Measurements from ENCODE around the gene TOMM5.

Gene TOMM5

GRCh38 chr9:37592108-37592951 lies at the start of gene TOMM5:
TOMM5 (minus strand) TSS chr9:37592597; CDS start chr9:37592532, 65 bp downstream.
- peaks cover 8 to 15% of the 10 kb centered on the region in 2 donors for H3K4me1 ChIP-seq (ENCODE audit: control insufficient read depth in 1 of 2, insufficient read depth in 2 of 2, low read length in 2 of 2)
- H3K36me3 ChIP-seq (ENCODE audit: control insufficient read depth in 1 of 2, insufficient read depth in 2 of 2, low read length in 2 of 2), result peaks cover 10 to 11% of the 10 kb centered on the region in 2 donors
- H3K27me3 ChIP-seq (ENCODE audit: low read depth, low read length), result no peaks in the 10 kb centered on the region
- peak within 1 kb of the TSS; percentile 81 for H3K27ac ChIP-seq (ENCODE audit: low read length)
- no peaks in the 10 kb centered on the region for H3K9me3 ChIP-seq (ENCODE audit: control insufficient read depth in 1 of 2, low read length in 2 of 2)
- peak within 1 kb of the TSS; percentile 81 to 99 for H3K4me3 ChIP-seq (ENCODE audit: low read depth in 1 of 2, low read length in 2 of 2)

DNA sequence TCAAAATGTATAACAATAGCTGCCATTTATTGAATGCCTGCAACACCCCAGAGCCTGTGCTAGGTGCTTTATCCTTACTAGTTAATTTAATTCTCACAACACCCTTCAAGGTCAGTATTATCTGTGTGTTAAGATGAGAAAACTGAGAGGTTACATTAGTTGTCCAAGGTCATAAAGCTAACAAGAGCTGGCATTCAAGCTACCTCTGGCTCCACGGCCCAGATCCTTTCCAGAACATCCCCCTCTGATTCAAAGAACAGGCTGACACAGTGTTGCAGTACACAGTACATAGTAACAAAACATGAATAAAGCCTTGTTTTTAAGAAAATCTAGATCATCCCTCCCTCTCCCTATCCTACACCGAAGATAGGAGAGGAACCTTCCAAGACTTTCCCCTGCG lies 48.9 kb upstream of the TOMM5 start:
- Histone ChIP-seq H3K4me3 (ENCODE audit: low read depth in 1 of 2, low read length in 2 of 2) (no peak overlapping the region), H3K36me3 (ENCODE audit: control insufficient read depth in 1 of 2, insufficient read depth in 2 of 2, low read length in 2 of 2) (no peaks in the 10 kb centered on the region), H3K4me1 (ENCODE audit: control insufficient read depth in 1 of 2, insufficient read depth in 2 of 2, low read length in 2 of 2) (no peaks in the 10 kb centered on the region), H3K9me3 (ENCODE audit: control insufficient read depth in 1 of 2, low read length in 2 of 2) (no peaks in the 10 kb centered on the region), H3K27ac (ENCODE audit: low read length) (no peak overlapping the region), H3K27me3 (ENCODE audit: low read depth, low read length) (peaks cover 5% of the 10 kb centered on the region)

GRCh38 chr9:37640246-37640645 lies 47.8 kb upstream of the TOMM5 start:
- Histone ChIP-seq H3K4me1 (ENCODE audit: control insufficient read depth in 1 of 2, insufficient read depth in 2 of 2, low read length in 2 of 2) (no peaks in the 10 kb centered on the region), H3K9me3 (ENCODE audit: control insufficient read depth in 1 of 2, low read length in 2 of 2) (no peaks in the 10 kb centered on the region), H3K36me3 (ENCODE audit: control insufficient read depth in 1 of 2, insufficient read depth in 2 of 2, low read length in 2 of 2) (no peaks in the 10 kb centered on the region), H3K27me3 (ENCODE audit: low read depth, low read length) (peaks cover 5% of the 10 kb centered on the region), H3K4me3 (ENCODE audit: low read depth in 1 of 2, low read length in 2 of 2) (no peak overlapping the region), H3K27ac (ENCODE audit: low read length) (no peak overlapping the region)

DNA sequence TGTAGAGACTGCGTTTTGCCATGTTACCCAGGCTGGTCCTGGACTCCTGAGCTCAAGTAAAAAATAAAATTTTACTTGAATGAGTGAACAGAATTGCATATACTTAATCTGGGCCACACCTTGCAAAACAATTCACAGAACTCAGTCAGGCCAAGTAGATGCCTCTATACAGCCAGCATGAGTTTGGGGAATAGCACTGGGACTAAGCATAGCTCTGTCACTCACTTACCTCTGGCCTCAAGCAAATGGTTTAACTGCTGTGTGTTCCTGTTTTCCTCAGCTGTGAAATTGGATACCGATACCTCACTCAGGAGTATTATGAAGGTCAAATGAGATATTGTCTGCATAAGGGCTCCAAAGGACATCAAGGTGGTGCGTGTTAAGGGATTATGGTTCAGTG lies 47.4 kb upstream of the TOMM5 start:
- Histone ChIP-seq H3K27ac (ENCODE audit: low read length) (no peak overlapping the region), H3K36me3 (ENCODE audit: control insufficient read depth in 1 of 2, insufficient read depth in 2 of 2, low read length in 2 of 2) (no peaks in the 10 kb centered on the region), H3K9me3 (ENCODE audit: control insufficient read depth in 1 of 2, low read length in 2 of 2) (no peaks in the 10 kb centered on the region), H3K4me1 (ENCODE audit: control insufficient read depth in 1 of 2, insufficient read depth in 2 of 2, low read length in 2 of 2) (no peaks in the 10 kb centered on the region), H3K27me3 (ENCODE audit: low read depth, low read length) (peaks cover 5% of the 10 kb centered on the region), H3K4me3 (ENCODE audit: low read depth in 1 of 2, low read length in 2 of 2) (no peak overlapping the region)

DNA sequence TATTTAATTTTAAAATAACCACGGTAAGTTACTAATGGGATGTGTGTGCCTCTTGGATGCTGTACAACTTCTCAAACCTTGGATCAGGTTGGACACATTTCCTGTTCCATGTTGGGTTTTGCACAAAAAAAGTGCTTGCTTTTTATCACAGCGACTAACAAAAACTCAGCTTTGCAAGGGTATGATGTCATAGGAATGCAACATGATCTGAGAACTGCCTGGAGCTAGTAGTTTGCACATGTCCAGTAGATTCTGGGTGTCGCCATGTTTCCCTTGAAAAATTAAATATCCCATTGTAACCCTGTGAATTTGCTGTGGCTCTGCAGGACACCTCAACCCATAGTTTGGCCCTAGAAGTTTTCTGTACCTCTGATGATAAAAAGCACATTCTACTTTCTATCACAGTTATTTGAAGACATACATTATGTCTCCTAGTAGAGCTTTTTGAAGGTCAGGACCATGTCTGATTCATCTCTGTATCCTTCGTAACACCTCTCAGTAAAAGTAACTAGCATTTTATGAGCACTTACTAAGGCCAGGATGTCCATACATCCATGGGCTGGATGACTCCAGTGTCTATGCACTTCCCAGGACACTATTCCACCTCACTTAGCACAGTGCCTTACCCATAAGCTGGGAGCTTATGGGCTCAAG lies 46.8 kb upstream of the TOMM5 start:
- no peaks in the 10 kb centered on the region for H3K36me3 ChIP-seq (ENCODE audit: control insufficient read depth in 1 of 2, insufficient read depth in 2 of 2, low read length in 2 of 2)
- no peaks in the 10 kb centered on the region for H3K4me1 ChIP-seq (ENCODE audit: control insufficient read depth in 1 of 2, insufficient read depth in 2 of 2, low read length in 2 of 2)
- no peak overlapping the region for H3K27ac ChIP-seq (ENCODE audit: low read length)
- H3K27me3 ChIP-seq (ENCODE audit: low read depth, low read length), result no peaks in the 10 kb centered on the region
- H3K4me3 ChIP-seq (ENCODE audit: low read depth in 1 of 2, low read length in 2 of 2), result no peak overlapping the region
- H3K9me3 ChIP-seq (ENCODE audit: control insufficient read depth in 1 of 2, low read length in 2 of 2), result no peaks in the 10 kb centered on the region

DNA sequence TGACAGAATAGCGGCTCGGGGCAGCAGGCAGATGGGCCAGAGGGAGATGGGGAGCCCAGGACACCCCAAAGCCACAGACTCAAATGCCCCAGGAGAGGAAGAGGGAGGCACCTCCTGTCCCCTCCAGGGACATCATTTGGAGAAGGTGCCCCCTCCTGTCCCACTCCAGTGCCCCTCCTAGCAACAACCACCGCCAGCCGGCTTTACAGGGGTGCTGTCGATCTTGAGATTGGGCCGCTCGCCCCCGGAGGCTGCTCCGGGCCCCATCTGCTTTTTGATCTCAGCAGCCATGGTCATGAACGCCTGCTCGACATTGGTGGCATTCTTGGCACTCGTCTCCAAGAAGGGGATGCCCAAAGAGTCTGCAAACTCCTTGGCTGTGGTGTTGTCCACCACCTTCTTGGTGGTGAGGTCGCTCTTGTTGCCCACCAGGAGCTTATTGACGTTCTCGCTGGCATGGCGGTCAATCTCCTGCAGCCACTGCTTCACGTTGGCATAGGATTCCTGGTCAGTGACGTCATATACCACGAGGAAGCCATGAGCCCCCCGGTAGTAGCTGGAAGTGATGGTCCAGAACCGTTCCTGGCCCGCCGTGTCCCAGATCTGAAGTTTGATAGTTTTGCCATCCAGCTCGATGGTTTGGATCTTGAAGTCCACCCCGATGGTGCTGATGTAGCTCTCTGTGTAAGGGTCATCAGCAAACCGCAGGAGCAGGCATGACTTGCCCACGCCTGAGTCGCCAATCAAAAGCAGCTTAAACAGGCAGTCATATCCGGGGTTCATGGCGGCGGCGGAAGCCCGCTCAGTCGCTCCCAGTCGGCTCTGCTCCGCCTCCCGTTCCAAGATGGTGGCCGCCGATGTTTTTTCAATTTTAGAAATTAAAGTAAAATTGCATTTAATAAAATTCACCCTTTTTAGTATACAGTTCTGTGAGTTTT lies 44.4 kb upstream of the TOMM5 start:
- Histone ChIP-seq H3K36me3 (ENCODE audit: control insufficient read depth in 1 of 2, insufficient read depth in 2 of 2, low read length in 2 of 2) (no peaks in the 10 kb centered on the region), H3K9me3 (ENCODE audit: control insufficient read depth in 1 of 2, low read length in 2 of 2) (no peaks in the 10 kb centered on the region), H3K4me1 (ENCODE audit: control insufficient read depth in 1 of 2, insufficient read depth in 2 of 2, low read length in 2 of 2) (no peaks in the 10 kb centered on the region), H3K27ac (ENCODE audit: low read length) (no peak overlapping the region), H3K27me3 (ENCODE audit: low read depth, low read length) (no peaks in the 10 kb centered on the region), H3K4me3 (ENCODE audit: low read depth in 1 of 2, low read length in 2 of 2) (no peak overlapping the region)

DNA sequence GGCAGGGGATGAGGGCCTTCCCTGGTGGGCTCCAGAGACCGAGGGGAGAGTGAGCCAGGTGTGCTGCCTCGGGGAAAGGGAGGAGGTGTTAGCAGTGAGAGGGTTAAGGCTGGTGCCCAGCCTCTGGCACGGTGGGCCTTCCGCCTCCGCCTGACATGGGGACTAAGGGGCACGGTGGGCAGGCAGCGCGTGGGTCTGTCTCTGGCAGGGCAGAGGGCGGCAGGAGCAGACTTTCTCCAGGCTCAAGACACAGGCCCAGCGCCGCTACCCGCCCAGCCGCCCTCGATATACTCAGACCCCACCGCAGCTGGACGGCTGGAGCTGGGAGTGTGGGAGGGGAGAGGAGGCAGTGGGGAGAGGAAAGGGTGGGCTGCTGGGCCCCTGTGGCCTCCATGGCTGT lies 43.4 kb upstream of the TOMM5 start:
- H3K9me3 ChIP-seq (ENCODE audit: control insufficient read depth in 1 of 2, low read length in 2 of 2), result no peaks in the 10 kb centered on the region
- H3K4me1 ChIP-seq (ENCODE audit: control insufficient read depth in 1 of 2, insufficient read depth in 2 of 2, low read length in 2 of 2), result no peaks in the 10 kb centered on the region
- no peak overlapping the region for H3K27ac ChIP-seq (ENCODE audit: low read length)
- no peaks in the 10 kb centered on the region for H3K36me3 ChIP-seq (ENCODE audit: control insufficient read depth in 1 of 2, insufficient read depth in 2 of 2, low read length in 2 of 2)
- no peaks in the 10 kb centered on the region for H3K27me3 ChIP-seq (ENCODE audit: low read depth, low read length)
- no peak overlapping the region for H3K4me3 ChIP-seq (ENCODE audit: low read depth in 1 of 2, low read length in 2 of 2)

GRCh38 chr9:37632479-37632878 lies 40.1 kb upstream of the TOMM5 start:
- Histone ChIP-seq H3K27me3 (ENCODE audit: low read depth, low read length) (no peaks in the 10 kb centered on the region), H3K9me3 (ENCODE audit: control insufficient read depth in 1 of 2, low read length in 2 of 2) (no peaks in the 10 kb centered on the region), H3K36me3 (ENCODE audit: control insufficient read depth in 1 of 2, insufficient read depth in 2 of 2, low read length in 2 of 2) (no peaks in the 10 kb centered on the region), H3K4me3 (ENCODE audit: low read depth in 1 of 2, low read length in 2 of 2) (no peak overlapping the region), H3K4me1 (ENCODE audit: control insufficient read depth in 1 of 2, insufficient read depth in 2 of 2, low read length in 2 of 2) (no peaks in the 10 kb centered on the region), H3K27ac (ENCODE audit: low read length) (no peak overlapping the region)

GRCh38 chr9:37626708-37627292 lies 34.4 kb upstream of the TOMM5 start:
- Histone ChIP-seq H3K27me3 (ENCODE audit: low read depth, low read length) (no peaks in the 10 kb centered on the region), H3K4me1 (ENCODE audit: control insufficient read depth in 1 of 2, insufficient read depth in 2 of 2, low read length in 2 of 2) (no peaks in the 10 kb centered on the region), H3K4me3 (ENCODE audit: low read depth in 1 of 2, low read length in 2 of 2) (no peak overlapping the region), H3K27ac (ENCODE audit: low read length) (no peak overlapping the region), H3K36me3 (ENCODE audit: control insufficient read depth in 1 of 2, insufficient read depth in 2 of 2, low read length in 2 of 2) (no peaks in the 10 kb centered on the region), H3K9me3 (ENCODE audit: control insufficient read depth in 1 of 2, low read length in 2 of 2) (no peaks in the 10 kb centered on the region)

GRCh38 chr9:37625758-37626147 lies 33.4 kb upstream of the TOMM5 start:
- no peaks in the 10 kb centered on the region for H3K27me3 ChIP-seq (ENCODE audit: low read depth, low read length)
- no peak overlapping the region for H3K4me3 ChIP-seq (ENCODE audit: low read depth in 1 of 2, low read length in 2 of 2)
- H3K4me1 ChIP-seq (ENCODE audit: control insufficient read depth in 1 of 2, insufficient read depth in 2 of 2, low read length in 2 of 2), result no peaks in the 10 kb centered on the region
- H3K27ac ChIP-seq (ENCODE audit: low read length), result no peak overlapping the region
- no peaks in the 10 kb centered on the region for H3K36me3 ChIP-seq (ENCODE audit: control insufficient read depth in 1 of 2, insufficient read depth in 2 of 2, low read length in 2 of 2)
- H3K9me3 ChIP-seq (ENCODE audit: control insufficient read depth in 1 of 2, low read length in 2 of 2), result no peaks in the 10 kb centered on the region

Measured in muscle layer of duodenum (tissue), 2 donors.